NCI-H128 (cell line): Measurements from ENCODE around the gene DMRTA1.
"Not testable (repeated sequence)": the region's sequence is repeated elsewhere in the genome, so short reads cannot be mapped to it uniquely, and the experiment has no call there.

Source experiments
- DNase-seq: peaks from one replicate; lab custom pipeline; 2025; ENCODE audit not compliant: unreplicated experiment; lab: John Stamatoyannopoulos, UW

DMRTA1 gene, protein sequence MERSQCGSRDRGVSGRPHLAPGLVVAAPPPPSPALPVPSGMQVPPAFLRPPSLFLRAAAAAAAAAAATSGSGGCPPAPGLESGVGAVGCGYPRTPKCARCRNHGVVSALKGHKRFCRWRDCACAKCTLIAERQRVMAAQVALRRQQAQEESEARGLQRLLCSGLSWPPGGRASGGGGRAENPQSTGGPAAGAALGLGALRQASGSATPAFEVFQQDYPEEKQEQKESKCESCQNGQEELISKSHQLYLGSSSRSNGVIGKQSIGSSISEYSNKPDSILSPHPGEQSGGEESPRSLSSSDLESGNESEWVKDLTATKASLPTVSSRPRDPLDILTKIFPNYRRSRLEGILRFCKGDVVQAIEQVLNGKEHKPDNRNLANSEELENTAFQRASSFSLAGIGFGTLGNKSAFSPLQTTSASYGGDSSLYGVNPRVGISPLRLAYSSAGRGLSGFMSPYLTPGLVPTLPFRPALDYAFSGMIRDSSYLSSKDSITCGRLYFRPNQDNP

DNA sequence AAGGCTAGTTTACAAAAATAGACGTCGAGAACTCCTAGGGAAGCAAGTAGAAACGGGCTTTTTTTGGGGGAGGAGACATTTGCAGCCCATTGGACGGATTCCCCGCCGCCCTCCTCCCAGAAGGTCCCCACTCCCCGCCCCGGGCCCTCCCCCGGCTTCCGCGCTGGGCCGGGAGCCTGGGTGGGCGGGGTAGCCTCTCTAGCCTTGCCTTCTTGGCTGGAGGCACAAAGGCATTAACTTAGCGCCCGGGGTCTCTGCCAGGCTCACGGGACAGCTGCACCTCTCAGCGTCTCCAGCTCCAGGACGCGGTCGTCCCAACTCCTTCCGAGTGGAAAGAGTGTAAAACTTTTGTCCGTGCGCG, at the start of gene DMRTA1:
TSS of gene DMRTA1 (plus strand) at position 236 of the 361 bp plus-strand sequence. CDS start 242 bp downstream, outside the sequence.
- no peak for DNase-seq

DNA sequence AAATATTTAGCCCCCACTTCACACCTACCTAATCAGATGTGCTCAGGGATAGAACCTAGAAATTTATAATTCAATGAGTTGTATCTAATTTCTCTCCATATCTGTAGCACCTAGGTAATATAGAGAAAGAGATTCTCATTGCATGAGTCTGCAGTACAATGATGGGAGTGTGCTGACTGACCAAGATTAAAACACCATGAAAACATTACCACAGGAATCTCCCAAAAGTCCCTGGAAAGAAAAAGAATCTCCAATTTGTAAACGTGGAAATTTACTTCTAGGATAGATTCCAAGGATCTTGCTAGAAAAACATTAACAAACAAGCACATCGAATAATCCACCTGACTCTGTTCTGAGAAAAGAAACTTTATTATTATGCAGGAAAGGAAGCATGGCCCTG, 45.0 kb upstream of the DMRTA1 start:
- DNase-seq: no peak

DNA sequence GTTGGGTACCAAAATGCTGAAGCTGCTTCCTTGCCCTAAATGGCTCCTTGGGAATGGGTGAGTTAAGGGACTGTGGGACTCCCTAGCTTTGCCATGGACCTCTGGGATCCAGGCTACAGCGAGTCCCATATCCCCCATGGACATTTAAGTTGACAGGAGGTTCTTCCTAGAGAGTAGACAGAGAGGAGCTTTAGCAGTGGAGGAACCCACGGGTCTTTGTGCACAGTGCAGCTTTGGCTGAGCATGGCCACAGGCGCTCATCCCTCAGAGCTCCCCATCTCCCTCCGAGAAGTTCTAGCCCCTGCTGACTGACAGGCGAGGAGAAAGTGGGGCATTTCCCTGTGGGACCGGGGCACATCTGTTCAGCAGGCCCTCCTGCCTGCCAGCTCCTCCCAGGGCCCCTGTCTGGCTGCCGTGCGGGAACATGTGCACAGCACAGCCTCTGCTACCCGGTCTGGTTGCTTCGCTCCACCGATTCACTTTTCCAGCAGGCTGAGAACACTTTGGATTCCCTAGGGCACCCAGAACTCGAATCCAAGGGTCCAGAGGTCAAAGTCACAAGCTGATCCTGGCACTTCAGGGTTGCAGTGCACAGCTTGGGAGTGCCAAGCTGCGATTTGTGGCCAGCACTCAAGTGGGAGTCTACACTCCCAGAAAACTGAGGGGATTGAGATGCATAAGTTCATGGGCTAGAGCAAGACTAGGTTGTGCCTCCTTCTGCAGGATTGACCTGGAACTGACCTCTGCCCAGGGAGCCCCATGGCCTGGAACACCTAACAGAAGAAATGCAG, 40.6 kb upstream of the DMRTA1 start:
- no peak for DNase-seq

DNA sequence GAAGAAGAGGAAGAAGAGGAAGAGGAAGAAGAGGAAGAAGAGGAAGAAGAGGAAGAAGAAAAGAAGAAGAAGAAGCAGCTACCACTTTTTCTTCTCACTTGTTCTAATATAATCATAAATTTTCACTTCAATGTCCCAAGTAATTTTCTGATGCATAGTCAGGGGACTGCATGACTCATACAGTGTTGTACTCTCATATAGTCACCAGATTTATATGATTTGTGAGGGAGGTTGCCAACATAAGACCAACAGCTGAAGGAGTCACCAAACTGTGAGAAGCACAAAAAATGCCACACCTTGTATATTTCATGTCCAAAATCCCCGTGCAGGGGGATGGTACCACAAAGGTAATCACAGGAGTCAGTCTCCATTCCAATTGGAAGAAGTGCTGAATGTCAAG, 32.7 kb upstream of the DMRTA1 start:
- no peak for DNase-seq

DNA sequence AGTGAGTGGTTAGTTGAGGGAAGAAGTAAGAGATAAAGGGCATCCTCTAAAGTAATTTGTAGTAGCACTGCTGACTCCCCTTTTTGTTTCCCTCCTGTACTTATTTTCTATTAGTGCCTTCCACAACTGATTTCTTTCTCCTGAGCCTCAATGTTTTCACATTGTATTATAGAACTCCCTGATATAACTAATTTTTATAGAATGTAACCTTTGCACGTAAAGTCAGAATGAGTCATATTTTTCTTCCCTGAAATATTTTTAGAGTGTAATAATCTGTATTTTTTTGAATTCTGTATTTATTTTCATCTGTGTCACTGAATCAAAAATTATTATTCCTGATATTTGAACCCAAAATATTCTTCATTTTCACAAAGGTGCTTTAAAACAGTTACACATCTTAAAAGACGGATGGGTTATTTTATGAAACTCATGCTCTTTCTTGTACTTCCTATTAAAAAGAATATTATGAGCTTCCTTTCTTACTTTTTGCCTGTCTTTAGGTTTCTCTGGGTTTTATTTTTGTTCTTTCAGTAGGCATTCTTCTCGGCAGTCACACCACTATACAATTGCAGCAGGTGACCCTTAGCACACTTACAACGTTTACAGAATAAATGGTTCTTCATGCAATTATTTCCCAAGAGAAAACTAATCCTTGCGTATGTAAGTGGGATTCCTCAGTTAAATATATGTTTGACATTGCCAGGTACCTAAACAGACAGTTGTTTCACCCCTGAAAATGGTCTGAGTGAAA, 30.5 kb upstream of the DMRTA1 start:
- DNase-seq: no peak

DNA sequence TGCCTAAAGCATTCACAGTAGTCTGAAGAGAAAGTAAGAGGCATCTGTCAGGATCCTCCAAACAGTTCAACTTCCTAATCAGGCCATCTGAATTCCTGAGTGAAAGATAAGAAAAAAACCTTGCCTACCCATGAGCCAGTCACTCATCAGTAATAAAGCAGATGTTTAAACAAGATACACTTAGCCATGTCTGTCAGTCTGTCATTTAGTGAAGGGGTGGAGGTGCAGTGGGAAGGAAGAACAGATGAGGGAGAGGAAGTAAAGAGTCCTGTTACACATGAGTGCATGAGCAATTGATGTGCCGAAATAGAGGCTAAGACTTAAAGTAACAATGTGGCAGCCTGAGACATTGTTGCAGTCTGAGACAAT, 29.9 kb upstream of the DMRTA1 start:
- no peak for DNase-seq

DNA sequence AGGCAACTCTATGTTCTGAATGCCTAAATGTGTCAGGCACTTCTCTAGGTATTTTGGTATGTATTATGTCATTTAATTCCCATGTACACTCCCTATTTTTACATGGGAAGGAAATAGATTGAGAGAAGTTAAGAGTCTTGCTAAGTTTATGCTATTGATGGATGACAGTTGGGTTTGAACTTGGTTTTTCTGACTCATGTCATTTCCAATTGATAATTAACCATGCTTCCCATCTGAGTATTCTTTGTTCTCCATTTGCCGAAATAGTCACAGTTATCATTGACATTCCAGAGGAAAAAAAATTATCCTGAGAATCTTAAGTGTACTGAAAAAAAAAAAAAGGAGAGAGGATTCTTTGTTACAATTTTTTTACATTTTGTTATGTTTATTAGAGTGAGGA, 23.1 kb upstream of the DMRTA1 start:
- no peak for DNase-seq

DNA sequence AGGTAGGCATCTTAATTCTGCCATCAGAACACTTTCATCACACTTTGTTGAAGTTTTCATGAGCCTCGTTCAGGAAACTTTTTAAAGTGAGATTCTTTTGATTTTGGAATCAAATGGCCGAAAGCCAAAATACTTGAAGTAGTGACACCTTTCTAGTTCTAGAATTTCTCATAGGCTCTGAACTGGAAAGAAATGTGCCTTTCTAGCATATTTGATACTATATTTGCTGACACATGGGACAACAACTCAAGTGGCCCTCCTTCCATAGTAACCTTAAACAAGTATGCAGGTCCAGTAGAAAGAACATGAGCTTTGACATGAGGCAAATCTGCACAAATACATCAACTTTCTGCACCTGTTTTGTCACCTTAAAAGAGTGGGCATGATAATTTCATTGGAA, 22.0 kb upstream of the DMRTA1 start:
- no peak for DNase-seq

DNA sequence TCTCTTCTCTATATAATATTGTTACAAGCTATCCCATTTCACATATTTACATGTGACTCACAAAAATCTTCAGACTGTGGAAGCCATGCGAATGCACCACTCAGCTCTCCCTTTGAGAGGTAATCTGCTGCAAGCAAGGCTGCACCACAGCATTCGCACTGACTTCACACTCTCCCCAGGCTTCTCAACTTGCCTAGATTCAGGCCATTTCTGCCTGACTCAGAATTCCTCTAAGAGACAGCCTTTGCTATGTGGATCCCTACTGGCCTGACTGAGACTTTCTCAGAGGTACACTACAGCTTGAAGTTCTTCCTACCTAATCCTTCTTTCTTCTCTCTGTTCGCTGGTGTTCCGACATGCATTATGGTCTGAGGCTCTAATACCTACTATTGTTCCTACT, 21.1 kb upstream of the DMRTA1 start:
- DNase-seq: no peak

DNA sequence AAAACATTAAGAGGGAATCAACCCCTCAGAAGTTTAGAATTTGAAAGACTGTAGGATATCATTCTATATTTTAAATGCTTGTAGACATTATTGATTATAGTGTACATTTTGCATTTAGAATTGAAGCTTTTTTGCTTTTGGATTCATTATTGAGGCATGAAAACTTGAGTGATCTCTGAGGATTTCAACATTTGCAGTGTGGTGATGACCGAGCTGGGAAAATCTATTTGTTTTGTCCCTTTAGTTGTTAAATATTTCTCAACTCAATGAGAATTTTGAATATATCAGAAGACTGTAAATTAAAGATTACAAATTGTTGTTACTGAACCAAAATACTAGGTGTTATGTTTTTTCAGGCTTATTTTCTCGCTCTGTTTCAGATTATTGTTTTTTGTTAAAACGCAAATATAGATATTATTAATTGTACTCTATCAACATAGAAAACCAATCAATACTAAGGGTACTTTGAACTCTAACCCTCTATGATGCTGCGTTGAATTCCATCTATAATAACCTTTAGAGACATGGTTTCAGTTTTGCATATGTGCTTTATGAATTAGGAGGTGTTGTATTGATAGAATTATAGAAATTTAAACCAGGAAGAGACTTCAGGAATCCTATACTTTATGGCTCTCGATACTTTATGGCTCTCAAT, 19.3 kb upstream of the DMRTA1 start:
- DNase-seq: no peak

DNA sequence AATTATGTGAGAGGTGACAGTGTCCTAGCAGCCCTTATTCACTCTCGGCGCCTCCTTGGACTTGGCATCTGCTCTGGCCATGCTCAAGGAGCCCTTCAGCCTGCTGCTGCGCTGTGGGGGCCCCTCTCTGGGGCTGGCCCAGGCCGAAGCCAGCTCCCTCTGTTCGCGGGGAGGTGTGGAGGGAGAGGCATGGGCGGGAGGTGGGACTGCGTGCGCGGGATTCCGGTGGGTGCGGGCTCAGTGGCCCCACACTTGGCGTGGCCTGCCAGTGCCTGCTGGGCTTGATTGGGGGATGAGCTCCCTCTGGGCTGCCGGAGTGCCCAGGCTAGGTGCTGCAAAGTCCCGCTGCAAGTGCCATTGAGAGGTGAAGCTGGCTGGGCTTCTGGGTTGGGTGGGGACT, 12.9 kb upstream of the DMRTA1 start:
- no peak for DNase-seq

DNA sequence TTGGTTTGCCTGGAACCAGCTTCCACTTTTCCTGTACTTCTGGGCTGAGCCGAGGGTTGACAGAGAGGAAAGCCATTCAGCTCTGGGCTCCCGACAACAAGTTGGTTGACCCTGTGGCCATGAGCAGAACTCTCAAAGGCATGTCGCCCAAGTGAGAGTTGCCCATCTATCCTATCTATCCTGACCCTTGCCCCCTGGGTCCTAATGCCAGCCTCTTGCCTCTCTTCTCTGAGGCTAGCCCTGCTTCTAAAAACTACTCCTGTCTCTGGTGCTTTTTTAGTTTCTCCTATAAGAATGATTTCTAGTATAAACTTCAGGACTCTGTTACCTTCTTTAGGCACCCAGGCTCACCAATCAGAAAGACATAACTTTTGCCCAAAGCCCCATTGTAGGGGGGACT, 11.4 kb upstream of the DMRTA1 start:
- DNase-seq: not testable (repeated sequence)

DNA sequence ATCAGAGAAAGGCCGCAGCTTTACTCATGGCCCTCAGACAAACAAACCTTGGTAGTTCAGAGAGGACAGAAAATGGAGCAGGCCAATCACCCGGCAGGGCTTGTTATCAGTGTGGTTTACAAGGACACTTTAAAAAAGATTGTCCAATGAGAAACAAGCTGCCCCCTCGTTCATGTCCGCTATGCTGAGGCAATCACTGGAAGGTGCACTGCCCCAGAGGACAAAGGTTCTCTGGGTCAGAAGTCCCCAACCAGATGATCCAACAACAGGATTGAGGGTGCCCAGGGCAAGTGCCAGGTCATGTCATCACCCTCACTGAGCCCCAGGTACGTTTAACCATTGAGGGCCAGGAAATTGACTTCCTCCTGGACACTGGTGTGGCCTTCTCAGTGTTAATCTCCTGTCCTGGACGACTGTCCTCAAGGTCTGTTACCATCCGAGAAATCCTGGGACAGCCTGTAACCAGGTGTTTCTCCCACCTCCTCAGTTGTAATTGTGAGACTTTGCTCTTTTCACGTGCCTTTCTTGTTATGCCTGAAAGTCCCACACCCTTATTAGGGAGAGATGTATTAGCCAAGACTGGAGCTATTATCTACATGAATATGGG, 9.1 kb upstream of the DMRTA1 start:
- DNase-seq: not testable (repeated sequence)

DNA sequence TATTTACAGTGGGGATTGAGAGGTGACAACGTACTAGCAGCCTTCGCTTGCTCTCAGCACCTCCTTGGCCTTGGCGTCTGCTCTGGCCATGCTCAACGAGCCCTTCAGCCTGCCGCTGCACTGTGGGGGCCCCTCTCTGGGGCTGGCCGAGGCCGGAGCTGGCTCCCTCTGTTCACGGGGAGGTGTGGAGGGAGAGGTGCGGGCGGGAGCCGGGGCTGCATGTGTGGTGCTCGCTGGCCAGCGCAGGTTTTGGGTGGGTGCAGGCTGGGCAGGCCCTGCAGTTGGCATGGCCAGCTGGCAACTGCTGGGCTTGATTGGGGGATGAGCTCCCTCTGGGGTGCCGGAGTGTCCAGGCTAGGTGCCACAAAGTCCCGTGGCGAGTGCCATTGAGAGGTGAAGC, 5.8 kb upstream of the DMRTA1 start:
- no peak for DNase-seq

DNA sequence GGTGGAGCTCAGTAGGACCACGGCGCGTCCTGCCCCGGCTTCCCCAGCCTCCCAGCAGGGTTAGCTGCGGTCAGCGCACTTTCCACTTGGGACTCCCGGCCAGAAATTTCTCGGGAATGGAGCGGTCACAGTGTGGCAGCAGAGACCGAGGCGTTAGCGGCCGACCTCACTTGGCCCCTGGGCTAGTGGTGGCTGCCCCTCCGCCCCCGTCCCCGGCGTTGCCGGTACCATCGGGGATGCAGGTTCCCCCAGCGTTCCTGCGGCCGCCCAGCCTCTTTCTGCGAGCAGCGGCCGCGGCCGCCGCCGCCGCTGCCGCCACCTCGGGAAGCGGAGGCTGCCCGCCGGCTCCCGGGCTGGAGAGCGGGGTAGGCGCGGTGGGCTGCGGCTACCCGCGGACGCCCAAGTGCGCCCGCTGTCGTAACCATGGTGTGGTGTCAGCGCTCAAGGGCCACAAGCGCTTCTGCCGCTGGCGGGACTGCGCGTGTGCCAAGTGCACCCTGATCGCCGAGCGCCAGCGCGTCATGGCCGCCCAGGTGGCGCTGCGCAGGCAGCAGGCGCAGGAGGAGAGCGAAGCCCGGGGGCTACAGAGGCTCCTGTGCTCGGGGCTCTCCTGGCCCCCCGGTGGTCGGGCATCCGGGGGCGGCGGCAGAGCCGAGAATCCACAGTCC, 460 bp downstream of the DMRTA1 start:
- peak; percentile 32 for DNase-seq

DNA sequence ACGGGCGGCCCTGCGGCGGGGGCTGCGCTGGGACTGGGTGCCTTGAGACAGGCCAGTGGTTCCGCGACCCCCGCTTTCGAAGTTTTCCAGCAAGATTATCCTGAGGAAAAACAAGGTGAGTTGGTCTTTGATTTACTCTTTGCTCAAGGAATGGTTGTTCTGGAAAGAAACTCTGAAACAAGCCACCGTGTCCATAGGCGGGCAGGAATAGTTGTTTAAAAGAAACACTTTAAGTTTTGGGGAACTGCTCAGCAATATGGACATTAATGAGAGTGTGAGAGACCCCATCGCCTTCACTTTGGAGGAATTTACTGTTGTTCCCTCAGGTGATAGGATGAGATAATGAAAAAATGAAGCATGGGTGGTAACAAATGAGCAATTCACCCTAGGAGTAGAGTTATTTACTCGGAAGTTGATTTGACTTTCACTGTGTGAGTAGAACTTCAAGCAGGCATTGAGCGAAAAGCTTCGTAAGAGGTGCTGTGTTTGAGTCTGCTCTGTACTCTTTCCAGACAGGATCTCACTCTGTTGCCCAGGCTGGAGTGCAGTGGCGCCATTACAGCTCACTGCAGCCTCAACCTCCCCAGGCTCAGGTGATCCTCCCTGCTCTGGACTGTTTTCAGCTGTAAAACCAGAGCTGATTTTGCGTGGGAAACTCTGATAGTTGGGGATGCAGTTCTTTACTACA, 1.1 kb downstream of the DMRTA1 start:
- DNase-seq: no peak

DNA sequence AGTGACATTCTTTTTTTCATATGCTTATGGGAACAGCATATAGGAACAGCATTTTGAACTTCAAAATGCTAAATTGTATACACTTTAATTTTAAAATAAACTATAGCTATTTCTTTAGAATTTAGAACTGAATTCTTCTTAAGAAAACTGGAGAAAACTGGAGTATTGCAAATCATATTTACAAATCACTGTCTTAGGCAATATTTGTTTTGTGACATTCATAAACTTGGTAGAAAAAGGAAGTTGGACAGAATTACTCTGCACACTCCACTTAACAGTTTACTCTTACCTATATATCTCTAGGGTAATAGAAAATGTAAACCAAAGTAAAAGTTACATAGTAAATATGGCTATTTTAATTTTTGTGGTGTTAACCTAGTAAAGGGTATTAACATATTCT, 3.1 kb downstream of the DMRTA1 start:
- DNase-seq: no peak

DNA sequence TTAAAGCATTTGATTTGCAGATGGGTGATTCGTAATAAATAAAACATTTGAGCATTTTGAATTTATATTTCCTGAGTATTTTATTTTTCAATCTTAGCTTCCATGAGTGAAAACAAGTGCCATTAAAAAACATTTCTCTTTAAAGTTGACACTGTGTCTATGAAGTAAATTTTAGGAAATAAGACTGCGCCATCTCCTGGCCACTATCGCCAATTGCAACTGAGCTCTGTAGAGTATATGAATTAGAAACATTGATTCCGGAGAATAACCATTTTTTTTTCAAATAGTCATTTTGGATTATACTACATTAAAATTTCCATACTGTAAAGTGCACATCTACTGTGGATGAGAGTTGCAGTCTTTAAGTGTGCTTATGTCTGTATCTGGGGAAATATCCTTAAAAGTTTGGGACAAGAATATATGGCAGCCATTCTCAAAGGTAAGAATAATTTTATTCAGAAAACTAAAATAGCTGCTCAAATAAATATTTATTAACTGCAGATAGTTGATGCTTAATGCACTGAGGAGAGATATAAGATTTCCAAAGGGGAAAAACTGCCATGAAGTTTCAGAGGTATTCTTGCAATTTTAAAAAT, 5.9 kb downstream of the DMRTA1 start:
- DNase-seq: peak; percentile 39

DNA sequence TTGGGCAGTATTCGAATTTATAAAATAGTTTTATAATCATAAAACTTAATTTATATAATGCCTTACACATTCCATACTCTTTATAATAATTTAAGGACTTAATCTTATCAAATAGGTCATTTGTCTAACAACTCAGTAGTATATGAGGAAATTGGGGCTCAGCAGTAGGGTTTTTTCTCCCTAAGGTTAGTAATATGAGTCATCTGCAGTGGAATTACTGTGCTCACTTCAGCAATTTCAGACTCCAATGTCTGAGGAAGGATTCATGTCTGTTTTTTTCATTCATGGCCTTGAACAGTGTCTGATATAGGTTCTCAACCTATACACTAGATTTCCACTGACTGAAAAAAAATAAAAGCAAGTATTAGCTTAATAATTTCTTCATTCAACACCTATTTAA, 7.4 kb downstream of the DMRTA1 start:
- DNase-seq: no peak
